ENCODE data around the gene APLNR. TPM values are rescaled to one million over a fixed set of nuclear protein-coding genes. Genes with fewer than 3 reads are reported as not detected.

APLNR gene
- total and polyA plus RNA-seq, 2 of the 8 experiments (the other 6 are each of a cell fraction or from before 2014, with no cell fraction given) = 0.80 TPM; not detected in 1

- 87% methylated on average over 5 of the region's 5 CpGs; no CpG with 5 or more reads in 1 of the 2 experiments for WGBS, 2 experiments (ENCODE audit: extremely low coverage in 1 of 2, insufficient coverage in 1 of 2, insufficient read length in 1 of 2, insufficient replicate concordance in 2 of 2, low coverage in 1 of 2, low lambda C conversion rate in 2 of 2, missing lambda C conversion rate in 1 of 2)
- Histone ChIP-seq H4K20me1 (replicated peaks in 1 of 2; ENCODE audit: control insufficient read depth in 1 of 2, insufficient read depth in 2 of 2, low read length in 2 of 2) (no peaks in the 10 kb centered on the region), H3K4me2 (ENCODE audit: insufficient read depth in 1 of 2, low read depth in 2 of 2, low read length in 2 of 2) (no peak overlapping the region), H2BK12ac (ENCODE audit: low read depth, low read length) (no peak overlapping the region), H3K23me2 (ENCODE audit: low read depth, low read length) (peaks cover 2% of the 10 kb centered on the region; the same call in 1 of the 2 replicates), H3K79me1 (ENCODE audit: low read depth, low read length) (no peaks in the 10 kb centered on the region), H4K8ac (ENCODE audit: extremely low read depth, insufficient read depth, low read length) (no peak overlapping the region), H4K91ac (replicated peaks; ENCODE audit: insufficient read length, low read length) (no peak overlapping the region), H3K27me3 (replicated peaks in 1 of 4; ENCODE audit: control insufficient read depth in 3 of 4, extremely low read depth in 1 of 4, insufficient read depth in 3 of 4, low read length in 3 of 4) (no peaks in the 10 kb centered on the region; a peak in 3 of 7 replicates), H2AK5ac (ENCODE audit: low read depth, low read length) (no peak overlapping the region), H4K5ac (ENCODE audit: insufficient read length, low read depth, low read length) (no peak overlapping the region), H2AFZ (ENCODE audit: low read length) (no peak overlapping the region), H3K79me2 (ENCODE audit: control insufficient read depth in 1 of 2, insufficient read depth in 2 of 2, low read length in 2 of 2) (no peaks in the 10 kb centered on the region), H3K18ac (ENCODE audit: extremely low read depth, low read length) (no peak overlapping the region), H3K4ac (replicated peaks; ENCODE audit: insufficient read length, low read depth, low read length) (no peak overlapping the region), H2BK120ac (replicated peaks; ENCODE audit: low read depth, low read length) (no peak overlapping the region), H3K9ac (replicated peaks in 1 of 4; ENCODE audit: extremely low read depth in 1 of 4, low read depth in 3 of 4, low read length in 3 of 4) (no peak overlapping the region), H3K36me3 (ENCODE audit: control insufficient read depth in 2 of 4, insufficient read depth in 4 of 4, low read length in 3 of 4) (no peaks in the 10 kb centered on the region), H3K23ac (ENCODE audit: insufficient read length) (no peak overlapping the region), H3K4me3 (ENCODE audit: extremely low read depth in 1 of 4, insufficient read depth in 2 of 4, low read depth in 3 of 4, low read length in 4 of 4) (no peak overlapping the region), H2BK20ac (ENCODE audit: low read length) (no peak overlapping the region), H3K9me3 (ENCODE audit: insufficient read depth in 2 of 2, low read depth in 1 of 2, low read length in 1 of 2) (no peaks in the 10 kb centered on the region), H3K14ac (ENCODE audit: insufficient read length) (no peak overlapping the region), H2BK15ac (ENCODE audit: low read length) (no peak overlapping the region), H3K27ac (ENCODE audit: low read depth, low read length) (no peak overlapping the region), H3K56ac (replicated peaks; ENCODE audit: insufficient read length, low read depth, low read length) (no peak overlapping the region), H2BK5ac (ENCODE audit: low read depth, low read length) (no peak overlapping the region), H3K4me1 (replicated peaks in 1 of 4; ENCODE audit: control insufficient read depth in 3 of 4, insufficient read depth in 4 of 4, low read length in 3 of 4) (peaks cover 0 to 4% (median 0%) of the 10 kb centered on the region in 4 experiments; a peak in 2 of 7 replicates)
- POLR2A ChIA-PET (ENCODE audit: partially characterized antibody) = interaction anchor here (0.5 kb wide), 1 partner anchor 363 kb away, joined by 3 read pairs; no protein-coding TSS in a partner anchor
- CTCF ChIA-PET (ENCODE audit: partially characterized antibody) = interaction anchor here (0.9 to 2.5 kb wide), 6 partner anchors 10 to 130 kb away, joined by 3 to 12 read pairs (median 4); no protein-coding TSS in a partner anchor
- FAIRE-seq = no peak
- no peak for DNase-seq (ENCODE audit: low read depth in 1 of 2, low spot score in 2 of 2)
- TF ChIP-seq NRF1 (IDR thresholded peaks at IDR 0.05; ENCODE audit: low read depth, low read length) = no peak
- TF ChIP-seq ZNF274 (IDR thresholded peaks at IDR 0.05; ENCODE audit: borderline replicate concordance, extremely low read depth, low read length) = no peak
- TF ChIP-seq FOSL1 (IDR thresholded peaks at IDR 0.05; ENCODE audit: insufficient read depth, low read depth, low read length) = no peak
Observed at GRCh38 chr11:57230316-57230715, 6.7 kb downstream of the APLNR start.
